C4-2B (cell line): ENCODE data around the gene KASH5.

Source experiments
- H3K27ac ChIP-seq: fragments of 450-650 bp; 2 replicates; pipeline ENCODE4 v1.5.1; 2017
- CTCF ChIP-seq: fragments of 450-650 bp; conservative IDR thresholded peaks from 2 replicates; pipeline ENCODE4 v1.5.1; 2017; ENCODE audit warnings: mild to moderate bottlenecking
- ZFX ChIP-seq: fragments of 450-650 bp; IDR thresholded peaks from 2 replicates; pipeline ENCODE4 v1.6.1; 2017

The KASH5 gene

DNA sequence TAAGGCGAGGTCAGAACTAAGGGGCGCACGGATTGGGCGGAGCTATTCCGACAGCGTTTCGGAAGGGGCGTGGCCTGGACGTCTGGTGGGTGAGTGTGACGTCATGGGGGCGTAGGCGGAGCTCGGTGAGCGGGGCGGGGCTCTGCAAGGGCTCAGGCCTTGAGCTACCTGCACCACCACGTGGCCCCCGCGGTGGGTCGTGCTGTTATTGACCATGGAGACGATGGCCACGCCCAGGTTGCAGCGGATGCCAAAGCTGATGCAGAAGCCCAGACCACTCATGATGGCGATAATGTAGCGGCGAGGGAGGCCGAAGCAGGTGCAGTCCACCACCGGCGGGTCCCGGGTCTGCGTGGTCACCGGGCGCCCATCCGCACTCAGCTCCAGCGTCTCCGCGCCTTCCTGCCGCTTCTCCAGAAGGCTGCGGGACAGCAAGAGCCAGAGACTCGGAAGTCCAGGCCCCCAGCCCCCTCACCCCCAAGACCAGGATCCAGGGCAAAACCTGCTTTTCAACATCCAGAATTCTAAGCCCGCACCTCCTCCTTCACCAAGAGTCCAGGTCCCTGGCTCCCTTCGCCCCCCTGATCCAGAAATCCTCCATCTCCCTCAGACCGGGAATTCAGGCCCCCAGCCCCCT is 48.5 kb downstream of the KASH5 start:
- no peak for TF ChIP-seq CTCF
- TF ChIP-seq ZFX, result no peak
- no peak overlapping the region for H3K27ac ChIP-seq

DNA sequence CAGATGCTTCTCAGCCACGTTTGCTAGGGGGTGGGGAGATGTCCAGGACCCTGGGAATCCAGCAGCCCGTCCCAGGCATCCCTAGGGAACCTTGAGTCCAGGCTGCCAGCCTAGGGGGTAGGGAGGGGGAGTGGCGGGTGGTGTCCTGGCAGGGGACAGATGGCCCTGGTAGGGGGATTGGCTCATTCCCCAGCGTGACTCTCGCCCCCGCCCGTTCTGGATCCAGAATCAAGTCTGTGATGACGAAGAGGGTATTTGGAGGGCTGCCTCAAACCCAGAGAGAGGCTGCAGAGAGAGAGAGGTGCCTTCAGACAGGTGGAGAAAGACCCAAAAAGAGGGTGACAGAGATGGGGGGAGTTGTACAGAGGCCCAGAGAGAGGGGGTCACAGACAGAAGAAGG is 49.2 kb downstream of the KASH5 start:
- TF ChIP-seq ZFX (no peak), CTCF (no peak)
- H3K27ac ChIP-seq, result no peak overlapping the region

DNA sequence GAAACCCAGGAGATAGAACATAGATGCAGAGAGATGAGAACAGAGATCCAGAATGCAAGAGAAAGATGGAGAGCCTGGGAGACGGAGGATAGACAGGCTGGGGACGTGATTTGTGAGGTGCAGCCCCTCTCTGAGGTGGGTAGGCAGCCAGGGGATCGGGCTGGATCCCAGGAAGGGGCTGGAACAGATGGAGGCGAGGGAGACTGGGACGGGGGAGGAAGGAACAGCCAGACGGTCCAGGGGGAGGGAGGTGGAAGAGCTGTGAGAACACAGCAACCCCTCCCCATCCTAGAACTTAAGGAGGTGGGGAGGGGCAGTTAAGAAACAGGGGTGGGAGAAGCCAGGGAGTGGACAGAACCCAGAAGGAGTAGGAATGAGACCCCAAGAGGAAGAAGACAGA is 50.2 kb downstream of the KASH5 start:
- TF ChIP-seq ZFX, result no peak
- TF ChIP-seq CTCF, result no peak
- H3K27ac ChIP-seq, result no peak overlapping the region

DNA sequence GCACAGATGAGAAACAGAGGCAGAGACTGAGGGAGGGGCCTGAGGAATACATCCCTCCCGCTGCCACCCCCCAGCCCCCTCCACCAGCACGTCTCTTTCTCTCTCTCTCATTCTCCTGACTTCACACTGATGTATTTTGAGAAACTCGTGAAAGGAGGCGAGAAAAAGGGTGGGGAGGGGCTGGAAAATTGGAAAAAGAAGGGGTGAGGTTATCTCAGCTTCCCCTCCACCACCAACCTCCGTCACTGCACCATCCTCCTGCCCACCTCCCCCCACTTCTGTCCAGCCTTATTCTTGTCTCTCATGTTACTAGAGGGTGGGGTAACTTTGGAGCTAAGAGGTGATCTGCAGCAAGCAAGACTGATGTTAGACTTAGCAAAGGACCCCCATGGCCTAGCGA is 51.8 kb downstream of the KASH5 start:
- TF ChIP-seq CTCF (no peak), ZFX (no peak)
- no peak overlapping the region for H3K27ac ChIP-seq

GRCh38 chr19:49440439-49441209 is 52.6 kb downstream of the KASH5 start:
- H3K27ac ChIP-seq, result no peak overlapping the region

GRCh38 chr19:49441210-49441959 is 53.3 kb downstream of the KASH5 start, which contains the start of gene SLC17A7:
TSS of gene SLC17A7 (minus strand) at chr19:49441527. CDS start at chr19:49441379, 148 bp downstream.
- no peak for TF ChIP-seq ZFX
- no peak for TF ChIP-seq CTCF
- H3K27ac ChIP-seq, result no peak within 1 kb of the TSS

More at GRCh38 chr19:49440439-49441209, 52.6 kb downstream of the KASH5 start:
- TF ChIP-seq CTCF, result no peak
- TF ChIP-seq ZFX, result no peak

GRCh38 chr19:49441960-49442350 is 53.9 kb downstream of the KASH5 start:
- TF ChIP-seq CTCF, result no peak
- TF ChIP-seq ZFX, result no peak
- H3K27ac ChIP-seq, result no peak overlapping the region
